ENCODE data around the gene NGLY1. TPM values are rescaled to one million over a fixed set of nuclear protein-coding genes. Genes with fewer than 3 reads are reported as not detected.

Gene NGLY1
- total RNA-seq, 1 experiment from 2014 or later, result 29.4 TPM

- TF ChIP-seq JUND (IDR thresholded peaks at IDR 0.05) (no peak), ZNF274 (IDR thresholded peaks at IDR 0.05; ENCODE audit: low read depth, low read length) (no peak), RAD21 (IDR thresholded peaks at IDR 0.05; ENCODE audit: low read depth) (no peak), YY1 (IDR thresholded peaks at IDR 0.05; ENCODE audit: extremely low read depth, insufficient replicate concordance, low read depth, low read length) (no peak), FOSL1 (IDR thresholded peaks at IDR 0.05; ENCODE audit: low read depth) (no peak), ATF3 (IDR thresholded peaks at IDR 0.05) (no peak), TCF7L2 (IDR thresholded peaks at IDR 0.05; ENCODE audit: borderline replicate concordance, extremely low read depth, insufficient read depth, insufficient read length) (no peak), SIN3A (IDR thresholded peaks at IDR 0.05; ENCODE audit: low read depth) (no peak), CBX3 (IDR thresholded peaks at IDR 0.05; ENCODE audit: low read depth) (no peak)
- Histone ChIP-seq H3K27me3 (ENCODE audit: insufficient read depth, low read length) (no peaks in the 10 kb centered on the region), H3K4me3 (replicated peaks in 1 of 2; ENCODE audit: low read depth in 1 of 2, low read length in 2 of 2) (no peak overlapping the region), H3K9me2 (ENCODE audit: insufficient read depth) (peaks cover 3% of the 10 kb centered on the region; the same call in 1 of the 2 replicates), H3K27ac (ENCODE audit: low read depth, low read length) (no peak overlapping the region), H3K4me1 (ENCODE audit: control insufficient read depth in 1 of 2, insufficient read depth in 2 of 2, low read length in 2 of 2) (no peaks in the 10 kb centered on the region), H2AFZ (ENCODE audit: low read depth, low read length, poor library complexity, severe bottlenecking) (no peak overlapping the region), H3K79me2 (ENCODE audit: insufficient read depth, low read length) (no peaks in the 10 kb centered on the region), H3K9me3 (ENCODE audit: control insufficient read depth in 1 of 2, insufficient read depth in 1 of 2, low read depth in 1 of 2, low read length in 2 of 2) (no peaks in the 10 kb centered on the region), H3K4me2 (ENCODE audit: low read length) (no peak overlapping the region), H4K20me1 (ENCODE audit: insufficient read depth) (no peaks in the 10 kb centered on the region), H3K9ac (ENCODE audit: low read length) (no peak overlapping the region), H3K36me3 (ENCODE audit: control insufficient read depth in 1 of 2, insufficient read depth in 2 of 2, low read length in 2 of 2) (no peaks in the 10 kb centered on the region)
- BruUV-seq (replicated peaks), result no TSS peak
- intact Hi-C loops (cut with micrococcal nuclease), result no loop called here
- DNase-seq (ENCODE audit: low read depth, low spot score), result no peak
- CTCF ChIA-PET, result no interaction called here
- RAD21 ChIA-PET (ENCODE audit: low non-redundant PET in 1 of 2, low total read pairs in 2 of 2, uncharacterized antibody in 2 of 2, unreplicated experiment in 2 of 2), result no interaction called here
- no peak for ATAC-seq
- POLR2A ChIA-PET, result no interaction called here
Observed at GRCh38 chr3:25826510-25826909, 43.3 kb upstream of the NGLY1 start.

GRCh38 chr3:25823314-25823713 lies 40.1 kb upstream of the NGLY1 start:
- no peak overlapping the region for H3K4me3 ChIP-seq (replicated peaks in 1 of 2; ENCODE audit: low read depth in 1 of 2, low read length in 2 of 2)
- ChIA-PET POLR2A (no interaction called here), CTCF (no interaction called here), RAD21 (ENCODE audit: low non-redundant PET in 1 of 2, low total read pairs in 2 of 2, uncharacterized antibody in 2 of 2, unreplicated experiment in 2 of 2) (no interaction called here)
- H3K27ac ChIP-seq (ENCODE audit: low read depth, low read length), result no peak overlapping the region
- no peaks in the 10 kb centered on the region for H3K27me3 ChIP-seq (ENCODE audit: insufficient read depth, low read length)
- no peak for ATAC-seq
- no peak overlapping the region for H3K4me2 ChIP-seq (ENCODE audit: low read length)
- no peaks in the 10 kb centered on the region for H3K9me2 ChIP-seq (ENCODE audit: insufficient read depth)
- peaks cover 0 to 6% of the 10 kb centered on the region in 2 experiments; a peak in 1 of 4 replicates for H3K4me1 ChIP-seq (ENCODE audit: control insufficient read depth in 1 of 2, insufficient read depth in 2 of 2, low read length in 2 of 2)
- no peaks in the 10 kb centered on the region for H3K36me3 ChIP-seq (ENCODE audit: control insufficient read depth in 1 of 2, insufficient read depth in 2 of 2, low read length in 2 of 2)
- H3K79me2 ChIP-seq (ENCODE audit: insufficient read depth, low read length), result no peaks in the 10 kb centered on the region
- TF ChIP-seq POLR2AphosphoS5 (IDR thresholded peaks at IDR 0.05; ENCODE audit: low read depth, low read length), result no peak
- no peaks in the 10 kb centered on the region for H4K20me1 ChIP-seq (ENCODE audit: insufficient read depth)
- H3K9me3 ChIP-seq (ENCODE audit: control insufficient read depth in 1 of 2, insufficient read depth in 1 of 2, low read depth in 1 of 2, low read length in 2 of 2), result no peaks in the 10 kb centered on the region
- intact Hi-C loops (cut with micrococcal nuclease), result no loop called here
- H3K9ac ChIP-seq (ENCODE audit: low read length), result no peak overlapping the region
- no peak for DNase-seq (ENCODE audit: low read depth, low spot score)
- no TSS peak for BruUV-seq (replicated peaks)
- no peak overlapping the region for H2AFZ ChIP-seq (ENCODE audit: low read depth, low read length, poor library complexity, severe bottlenecking)
